HG02798 (cell line): ENCODE measurements around the gene CYP2A7.
"Not testable (repeated sequence)": the region's sequence is repeated elsewhere in the genome, so short reads cannot be mapped to it uniquely, and the experiment has no call there.

Experiments used
- ATAC-seq: cut with Tn5 transposase; IDR thresholded peaks from one replicate; pipeline ENCODE4 v1.9.1; 2021; ENCODE audit warnings: mild to moderate bottlenecking; ENCODE audit not compliant: unreplicated experiment, poor library complexity

CYP2A7 gene

GRCh38 chr19:40846722-40847121, 35.3 kb downstream of the CYP2A7 start:
- ATAC-seq = not testable (repeated sequence)

GRCh38 chr19:40843653-40844052, 38.4 kb downstream of the CYP2A7 start:
- not testable (repeated sequence) for ATAC-seq

DNA sequence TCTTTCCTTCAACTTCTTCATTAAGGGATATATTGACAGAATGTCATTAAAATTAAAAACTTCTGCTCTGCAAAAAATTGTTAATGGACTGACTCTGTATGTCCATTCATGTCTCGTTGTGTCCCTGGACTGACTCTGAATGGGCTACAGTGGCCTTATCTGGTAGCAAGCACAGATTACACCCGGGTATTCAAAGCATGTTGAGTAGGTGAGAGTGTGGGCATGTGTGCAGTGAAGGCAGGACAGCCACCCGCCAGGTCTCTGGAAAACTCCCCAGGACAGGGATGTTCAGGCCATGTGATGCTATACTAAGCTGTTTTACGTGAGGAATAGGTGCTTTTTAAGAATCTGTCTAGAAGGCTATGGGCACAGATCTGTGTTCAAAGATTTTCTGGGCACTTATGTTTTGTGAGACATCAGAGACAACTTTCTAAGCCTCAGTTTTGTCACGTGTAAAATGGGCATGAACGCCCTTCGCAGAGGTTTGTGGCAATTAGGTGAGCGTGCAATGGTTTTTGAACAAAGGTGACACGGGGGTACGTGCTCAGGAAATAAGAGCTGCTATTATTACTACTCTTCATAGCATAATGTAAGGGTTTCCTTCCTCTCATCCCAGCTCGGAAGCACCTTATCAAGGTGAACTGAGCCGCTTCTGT, 38.9 kb downstream of the CYP2A7 start:
- not testable (repeated sequence) for ATAC-seq

- ATAC-seq = not testable (repeated sequence)
These were observed 40.0 kb downstream of the CYP2A7 start for GRCh38 chr19:40842012-40842411.

DNA sequence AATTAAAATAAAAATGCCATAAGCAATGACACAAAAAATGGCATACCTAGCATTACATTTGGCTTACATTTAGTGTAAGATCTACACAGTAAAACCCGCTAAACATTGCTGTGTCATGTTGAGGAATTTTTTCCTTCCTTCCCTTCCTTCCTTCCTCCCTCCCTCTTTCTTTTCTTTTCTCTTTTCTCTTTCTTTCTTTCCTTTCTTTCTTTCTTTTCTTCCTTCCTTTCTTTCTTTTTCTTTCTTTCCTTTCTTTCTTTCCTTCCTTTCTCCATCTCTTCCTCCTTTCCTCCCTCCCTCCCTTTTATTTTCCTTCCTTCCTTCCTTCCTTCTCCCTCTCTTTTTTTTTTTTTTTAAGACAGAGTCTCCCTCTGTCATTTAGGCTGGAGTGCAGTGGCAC, 43.6 kb downstream of the CYP2A7 start:
- ATAC-seq = not testable (repeated sequence)

GRCh38 chr19:40836754-40837429, 45.1 kb downstream of the CYP2A7 start:
- ATAC-seq = no peak

- ATAC-seq = not testable (repeated sequence)
These were observed 48.1 kb downstream of the CYP2A7 start for GRCh38 chr19:40833728-40834533.

DNA sequence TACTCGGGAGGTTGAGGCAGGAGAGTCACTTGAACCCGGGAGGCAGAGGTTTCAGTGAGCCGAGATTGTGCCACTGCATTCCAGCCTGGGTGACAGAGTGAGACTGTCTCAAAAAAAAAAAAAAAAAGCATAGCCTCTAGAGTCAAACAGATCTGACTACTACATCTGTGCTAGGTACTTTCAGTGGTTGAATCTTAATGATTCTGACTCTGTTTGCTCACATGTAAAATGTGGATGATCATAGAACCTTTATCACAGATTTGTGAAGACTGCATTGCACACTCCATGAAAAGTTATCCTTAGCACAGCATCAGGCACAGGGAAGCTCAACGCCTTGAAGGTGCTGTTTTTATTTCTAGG, 49.6 kb downstream of the CYP2A7 start:
- not testable (repeated sequence) for ATAC-seq

DNA sequence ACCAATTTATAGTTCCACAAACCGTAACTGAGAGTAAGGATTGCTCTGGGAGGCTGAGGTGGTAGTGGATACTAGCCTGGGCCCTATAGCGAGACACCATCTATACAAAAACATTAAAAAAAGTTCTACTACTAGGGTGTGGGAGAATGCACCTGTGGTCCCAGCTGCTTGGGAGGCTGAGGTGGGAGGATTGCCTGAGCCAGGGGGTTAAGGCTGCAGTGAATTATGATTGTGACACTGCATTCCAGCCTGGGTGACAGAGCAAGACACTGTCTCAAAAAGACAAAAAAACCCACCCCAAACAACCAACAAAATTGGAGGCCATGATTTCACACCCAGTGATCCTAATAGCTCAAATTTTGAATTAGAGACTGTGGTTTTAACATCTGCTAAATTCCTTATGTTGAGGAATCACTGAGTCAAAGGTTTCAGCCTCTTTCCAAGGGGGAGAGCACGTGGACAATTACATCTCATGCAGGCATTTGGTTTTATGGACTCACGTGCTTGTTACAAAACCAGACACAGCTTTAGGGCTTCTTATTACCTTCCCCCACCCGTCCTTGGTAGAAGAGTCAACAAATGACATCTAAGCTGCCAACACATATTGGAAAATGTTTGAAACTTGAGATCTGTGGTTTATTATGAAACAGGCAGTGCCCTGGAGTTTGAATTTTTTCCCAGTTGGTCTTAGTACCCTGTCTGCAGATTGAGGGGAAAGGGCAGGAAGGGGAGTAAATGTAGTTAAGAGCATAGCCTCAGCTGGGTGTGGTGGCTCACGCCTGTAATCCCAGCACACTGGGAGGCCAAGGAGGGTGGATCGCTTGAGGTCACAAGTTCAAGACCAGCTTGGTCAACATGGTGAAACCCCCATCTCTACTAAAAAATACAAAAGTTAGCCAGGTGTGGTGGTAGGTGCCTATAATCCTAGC, 50.3 kb downstream of the CYP2A7 start:
- no peak for ATAC-seq

GRCh38 chr19:40830741-40831140, 51.3 kb downstream of the CYP2A7 start:
- ATAC-seq = not testable (repeated sequence)

DNA sequence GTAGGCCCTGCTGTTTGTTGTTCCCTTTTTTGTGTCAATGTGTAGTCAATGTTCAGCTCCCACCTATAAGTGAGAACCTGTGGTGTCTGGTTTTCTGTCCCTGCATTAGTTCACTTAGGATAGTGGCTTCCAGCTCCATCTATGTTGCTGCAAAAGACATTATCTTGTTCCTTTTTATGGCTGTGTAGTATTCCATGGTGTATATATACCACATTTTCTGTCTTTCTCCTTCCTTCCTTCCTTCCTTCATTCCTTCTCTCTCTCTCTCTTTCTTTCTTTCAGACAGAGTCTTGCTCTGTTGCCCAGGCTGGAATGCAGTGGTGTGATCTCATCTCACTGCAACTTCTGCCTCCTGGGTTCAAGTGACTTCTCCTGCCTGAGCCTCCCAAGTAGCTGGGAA, 52.8 kb downstream of the CYP2A7 start:
- no peak for ATAC-seq

DNA sequence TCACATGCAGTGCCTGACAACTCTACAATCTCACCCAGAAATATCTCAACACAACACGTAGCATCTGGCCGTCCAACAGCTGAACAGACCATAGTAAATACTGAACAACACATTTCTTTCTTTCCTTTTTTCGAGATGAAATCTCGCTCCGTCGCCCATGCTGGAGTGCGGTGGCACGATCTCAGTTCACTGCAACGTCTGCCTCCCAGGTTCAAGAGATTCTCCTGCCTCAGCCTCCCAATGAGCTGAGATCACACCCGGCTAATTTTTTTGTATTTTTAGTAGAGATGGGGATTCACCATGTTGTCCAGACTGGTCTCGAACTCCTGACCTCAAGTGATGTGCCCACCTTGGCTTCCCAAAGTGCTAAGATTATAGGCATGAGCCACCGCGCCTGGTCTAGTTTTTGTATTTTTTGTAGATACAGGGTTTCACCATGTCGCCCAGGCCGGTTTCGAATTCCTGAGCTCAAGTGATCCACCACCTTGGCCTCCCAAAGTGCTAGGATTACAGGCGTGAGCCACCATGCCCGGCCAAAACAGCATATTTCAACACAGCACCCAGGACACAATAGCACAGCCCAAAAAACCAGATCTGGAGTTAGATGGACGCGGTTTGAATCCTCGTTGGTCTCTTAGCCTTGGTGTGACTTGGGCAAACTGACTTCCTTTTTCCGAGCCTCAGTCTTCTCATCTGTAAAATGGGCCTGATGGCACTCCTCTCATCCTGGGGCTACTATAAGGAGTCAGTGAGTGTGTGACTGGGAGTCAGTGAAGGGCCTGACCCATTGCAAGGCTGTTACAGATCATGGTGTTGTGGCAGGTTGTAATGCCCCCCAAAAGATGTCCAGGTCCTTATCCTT, 54.4 kb downstream of the CYP2A7 start:
- ATAC-seq = no peak

- not testable (repeated sequence) for ATAC-seq
These were observed 55.2 kb downstream of the CYP2A7 start for GRCh38 chr19:40826699-40827385.

GRCh38 chr19:40826312-40826698, 55.7 kb downstream of the CYP2A7 start:
- not testable (repeated sequence) for ATAC-seq

DNA sequence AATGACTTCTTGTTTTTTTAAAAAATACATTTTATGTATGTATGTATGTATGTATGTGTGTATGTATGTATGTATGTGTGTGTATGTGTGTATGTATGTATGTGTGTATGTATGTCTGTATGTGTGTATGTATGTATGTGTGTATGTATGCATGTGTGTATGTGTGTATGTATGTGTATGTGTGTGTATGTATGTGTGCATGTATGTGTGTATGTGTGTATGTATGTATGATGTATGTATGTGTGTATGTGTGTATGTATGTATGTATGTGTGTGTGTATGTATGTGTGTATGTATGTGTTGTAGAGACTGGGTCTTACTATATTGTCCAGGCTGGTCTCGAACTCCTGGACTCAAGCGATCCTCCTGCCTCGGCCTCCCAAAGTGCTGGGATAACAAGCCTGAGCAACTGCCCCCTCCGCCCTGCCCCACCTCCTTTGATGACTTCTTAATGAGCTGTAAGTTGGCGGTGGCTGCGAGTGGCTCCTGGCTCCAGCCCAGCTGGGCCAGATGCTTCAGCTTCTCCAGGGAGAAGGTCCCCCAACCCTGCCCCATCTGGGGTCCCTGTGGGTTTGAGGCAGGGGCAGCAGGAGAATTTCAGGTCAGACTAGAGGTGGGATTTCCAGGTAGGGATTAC, 56.5 kb downstream of the CYP2A7 start:
- not testable (repeated sequence) for ATAC-seq
